ENCODE data around the gene JPH2. TPM values are rescaled to one million over a fixed set of nuclear protein-coding genes. Genes with fewer than 3 reads are reported as not detected.

Gene JPH2
- total RNA-seq, 1 experiment from 2014 or later: 0.17 TPM

DNA sequence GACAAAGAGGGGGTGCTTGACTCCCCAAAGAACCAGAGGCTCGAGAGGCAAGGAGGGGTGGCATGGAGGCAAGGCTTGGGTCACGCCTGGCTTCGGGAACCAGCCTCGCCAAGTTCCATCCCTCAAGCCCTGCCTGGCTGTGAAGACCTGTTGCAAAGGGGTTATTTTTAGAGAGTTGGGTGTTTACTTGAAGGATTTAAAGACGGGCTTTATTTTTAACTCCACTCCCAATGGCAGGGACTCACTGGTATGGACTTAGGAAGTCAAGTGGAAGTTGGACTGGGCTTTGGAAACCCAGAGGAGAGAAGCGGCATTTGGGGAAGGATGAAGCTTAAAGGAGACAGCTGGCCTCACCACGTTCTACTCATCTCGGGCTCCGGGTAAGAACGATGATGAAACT, 43.1 kb downstream of the JPH2 start:
- Histone ChIP-seq H3K36me3 (ENCODE audit: control insufficient read depth in 1 of 2, insufficient read depth in 2 of 2, low read length in 2 of 2) (no peaks in the 10 kb centered on the region), H3K9ac (ENCODE audit: low read length) (no peak overlapping the region), H3K27me3 (ENCODE audit: insufficient read depth, low read length) (no peaks in the 10 kb centered on the region), H3K27ac (ENCODE audit: low read depth, low read length) (no peak overlapping the region), H3K4me1 (ENCODE audit: control insufficient read depth in 1 of 2, insufficient read depth in 2 of 2, low read length in 2 of 2) (no peaks in the 10 kb centered on the region), H3K9me2 (ENCODE audit: insufficient read depth) (no peaks in the 10 kb centered on the region), H3K79me2 (ENCODE audit: insufficient read depth, low read length) (no peaks in the 10 kb centered on the region), H3K4me3 (replicated peaks in 1 of 2; ENCODE audit: low read depth in 1 of 2, low read length in 2 of 2) (no peak overlapping the region), H4K20me1 (ENCODE audit: insufficient read depth) (no peaks in the 10 kb centered on the region), H3K4me2 (ENCODE audit: low read length) (no peak overlapping the region), H2AFZ (ENCODE audit: low read depth, low read length, poor library complexity, severe bottlenecking) (no peak overlapping the region), H3K9me3 (ENCODE audit: control insufficient read depth in 1 of 2, insufficient read depth in 1 of 2, low read depth in 1 of 2, low read length in 2 of 2) (no peaks in the 10 kb centered on the region)
- RAD21 ChIA-PET (ENCODE audit: low non-redundant PET in 1 of 2, low total read pairs in 2 of 2, uncharacterized antibody in 2 of 2, unreplicated experiment in 2 of 2): no interaction called here
- ATAC-seq (no peak), DNase-seq (ENCODE audit: low read depth, low spot score) (no peak)
- intact Hi-C loops (cut with micrococcal nuclease): no loop called here
- no TSS peak for BruUV-seq (replicated peaks)
- CTCF ChIA-PET: no interaction called here
- POLR2A ChIA-PET: no interaction called here
- TF ChIP-seq CBX3 (IDR thresholded peaks at IDR 0.05; ENCODE audit: low read depth): no peak
- TF ChIP-seq, protein P1, sequence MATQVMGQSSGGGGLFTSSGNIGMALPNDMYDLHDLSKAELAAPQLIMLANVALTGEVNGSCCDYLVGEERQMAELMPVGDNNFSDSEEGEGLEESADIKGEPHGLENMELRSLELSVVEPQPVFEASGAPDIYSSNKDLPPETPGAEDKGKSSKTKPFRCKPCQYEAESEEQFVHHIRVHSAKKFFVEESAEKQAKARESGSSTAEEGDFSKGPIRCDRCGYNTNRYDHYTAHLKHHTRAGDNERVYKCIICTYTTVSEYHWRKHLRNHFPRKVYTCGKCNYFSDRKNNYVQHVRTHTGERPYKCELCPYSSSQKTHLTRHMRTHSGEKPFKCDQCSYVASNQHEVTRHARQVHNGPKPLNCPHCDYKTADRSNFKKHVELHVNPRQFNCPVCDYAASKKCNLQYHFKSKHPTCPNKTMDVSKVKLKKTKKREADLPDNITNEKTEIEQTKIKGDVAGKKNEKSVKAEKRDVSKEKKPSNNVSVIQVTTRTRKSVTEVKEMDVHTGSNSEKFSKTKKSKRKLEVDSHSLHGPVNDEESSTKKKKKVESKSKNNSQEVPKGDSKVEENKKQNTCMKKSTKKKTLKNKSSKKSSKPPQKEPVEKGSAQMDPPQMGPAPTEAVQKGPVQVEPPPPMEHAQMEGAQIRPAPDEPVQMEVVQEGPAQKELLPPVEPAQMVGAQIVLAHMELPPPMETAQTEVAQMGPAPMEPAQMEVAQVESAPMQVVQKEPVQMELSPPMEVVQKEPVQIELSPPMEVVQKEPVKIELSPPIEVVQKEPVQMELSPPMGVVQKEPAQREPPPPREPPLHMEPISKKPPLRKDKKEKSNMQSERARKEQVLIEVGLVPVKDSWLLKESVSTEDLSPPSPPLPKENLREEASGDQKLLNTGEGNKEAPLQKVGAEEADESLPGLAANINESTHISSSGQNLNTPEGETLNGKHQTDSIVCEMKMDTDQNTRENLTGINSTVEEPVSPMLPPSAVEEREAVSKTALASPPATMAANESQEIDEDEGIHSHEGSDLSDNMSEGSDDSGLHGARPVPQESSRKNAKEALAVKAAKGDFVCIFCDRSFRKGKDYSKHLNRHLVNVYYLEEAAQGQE (IDR thresholded peaks at IDR 0.05; ENCODE audit: low read depth): no peak
- no peak for TF ChIP-seq ELF1 (IDR thresholded peaks at IDR 0.05; ENCODE audit: borderline replicate concordance, low read depth)

DNA sequence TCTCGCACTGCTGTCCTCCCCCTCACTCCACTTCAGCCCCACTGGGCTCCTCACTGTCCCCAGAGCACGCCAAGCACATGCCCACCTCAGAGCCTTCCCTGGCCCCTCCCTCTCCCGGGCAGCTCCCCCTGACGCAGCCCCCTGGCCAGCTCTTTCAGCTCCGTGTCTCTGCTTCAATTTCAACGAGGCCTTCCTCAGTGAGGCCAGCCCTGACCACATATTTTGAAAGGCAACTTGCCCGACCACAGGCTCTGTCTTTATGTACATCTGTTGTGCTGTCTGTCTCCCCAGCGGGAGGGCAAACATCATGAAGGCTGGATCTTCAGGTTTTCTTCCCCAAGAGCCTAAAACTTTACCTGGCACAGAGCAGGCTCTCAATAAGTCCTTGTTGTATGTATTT, 44.6 kb downstream of the JPH2 start:
- ChIA-PET RAD21 (ENCODE audit: low non-redundant PET in 1 of 2, low total read pairs in 2 of 2, uncharacterized antibody in 2 of 2, unreplicated experiment in 2 of 2) (no interaction called here), CTCF (interaction anchor here (2.6 kb wide), 1 partner anchor 48 kb away, joined by 9 read pairs; no protein-coding TSS in a partner anchor), POLR2A (no interaction called here)
- intact Hi-C loops (cut with micrococcal nuclease): no loop called here
- H4K20me1 ChIP-seq (ENCODE audit: insufficient read depth): no peaks in the 10 kb centered on the region
- no peak overlapping the region for H3K4me3 ChIP-seq (replicated peaks in 1 of 2; ENCODE audit: low read depth in 1 of 2, low read length in 2 of 2)
- DNase-seq (ENCODE audit: low read depth, low spot score) (no peak), ATAC-seq (no peak)
- H3K4me1 ChIP-seq (ENCODE audit: control insufficient read depth in 1 of 2, insufficient read depth in 2 of 2, low read length in 2 of 2): peaks cover 0 to 1% of the 10 kb centered on the region in 2 experiments; a peak in 1 of 4 replicates
- no peaks in the 10 kb centered on the region for H3K36me3 ChIP-seq (ENCODE audit: control insufficient read depth in 1 of 2, insufficient read depth in 2 of 2, low read length in 2 of 2)
- H3K4me2 ChIP-seq (ENCODE audit: low read length): no peak overlapping the region
- no peaks in the 10 kb centered on the region for H3K27me3 ChIP-seq (ENCODE audit: insufficient read depth, low read length)
- no peaks in the 10 kb centered on the region for H3K9me3 ChIP-seq (ENCODE audit: control insufficient read depth in 1 of 2, insufficient read depth in 1 of 2, low read depth in 1 of 2, low read length in 2 of 2)
- no peak overlapping the region for H3K27ac ChIP-seq (ENCODE audit: low read depth, low read length)
- no peak overlapping the region for H2AFZ ChIP-seq (ENCODE audit: low read depth, low read length, poor library complexity, severe bottlenecking)
- no peak overlapping the region for H3K9ac ChIP-seq (ENCODE audit: low read length)
- H3K9me2 ChIP-seq (ENCODE audit: insufficient read depth): no peaks in the 10 kb centered on the region
- BruUV-seq (replicated peaks): no TSS peak
- H3K79me2 ChIP-seq (ENCODE audit: insufficient read depth, low read length): no peaks in the 10 kb centered on the region
- TF ChIP-seq CEBPB (IDR thresholded peaks at IDR 0.05; ENCODE audit: low read depth) (no peak), YY1 (IDR thresholded peaks at IDR 0.05; ENCODE audit: extremely low read depth, insufficient replicate concordance, low read depth, low read length) (no peak), EGR1 (IDR thresholded peaks at IDR 0.05; ENCODE audit: low read depth) (no peak), TCF7L2 (IDR thresholded peaks at IDR 0.05; ENCODE audit: borderline replicate concordance, extremely low read depth, insufficient read depth, insufficient read length) (no peak), RAD21 (IDR thresholded peaks at IDR 0.05; ENCODE audit: low read depth) (no peak), POLR2A (IDR thresholded peaks at IDR 0.05; ENCODE audit: borderline replicate concordance, extremely low read depth, insufficient read depth, insufficient read length) (no peak), FOSL1 (IDR thresholded peaks at IDR 0.05; ENCODE audit: low read depth) (no peak), CBX3 (IDR thresholded peaks at IDR 0.05; ENCODE audit: low read depth) (no peak), ELF1 (IDR thresholded peaks at IDR 0.05; ENCODE audit: borderline replicate concordance, low read depth) (no peak), ZNF274 (IDR thresholded peaks at IDR 0.05; ENCODE audit: low read depth, low read length) (no peak)
- TF ChIP-seq, protein P2, sequence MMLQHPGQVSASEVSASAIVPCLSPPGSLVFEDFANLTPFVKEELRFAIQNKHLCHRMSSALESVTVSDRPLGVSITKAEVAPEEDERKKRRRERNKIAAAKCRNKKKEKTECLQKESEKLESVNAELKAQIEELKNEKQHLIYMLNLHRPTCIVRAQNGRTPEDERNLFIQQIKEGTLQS (IDR thresholded peaks at IDR 0.05): no peak
- TF ChIP-seq, protein P1 (IDR thresholded peaks at IDR 0.05; ENCODE audit: low read depth): no peak
- TF ChIP-seq, protein P3, sequence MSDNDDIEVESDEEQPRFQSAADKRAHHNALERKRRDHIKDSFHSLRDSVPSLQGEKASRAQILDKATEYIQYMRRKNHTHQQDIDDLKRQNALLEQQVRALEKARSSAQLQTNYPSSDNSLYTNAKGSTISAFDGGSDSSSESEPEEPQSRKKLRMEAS (IDR thresholded peaks at IDR 0.05): no peak
